Measurements from ENCODE around the gene GIMAP7. TPM values are rescaled to one million over a fixed set of nuclear protein-coding genes. Genes with fewer than 3 reads are reported as not detected.
"Not testable (repeated sequence)": the region's sequence is repeated elsewhere in the genome, so short reads cannot be mapped to it uniquely, and the experiment has no call there.

The GIMAP7 gene
- total and polyA plus RNA-seq, 2 experiments from 2014 or later, result not detected

- H3K9ac ChIP-seq, result no peak overlapping the region
- no peaks in the 10 kb centered on the region for H4K20me1 ChIP-seq (ENCODE audit: insufficient read depth)
- no peaks in the 10 kb centered on the region for H3K79me2 ChIP-seq (ENCODE audit: insufficient read depth)
- no peaks in the 10 kb centered on the region for H3F3A ChIP-seq (ENCODE audit: insufficient read depth)
- H3K9me3 ChIP-seq (ENCODE audit: low read depth), result no peaks in the 10 kb centered on the region
- H3K4me2 ChIP-seq (ENCODE audit: unreplicated experiment), result no peak overlapping the region
- H3K4me1 ChIP-seq (ENCODE audit: insufficient read depth), result no peaks in the 10 kb centered on the region
- H3K9me2 ChIP-seq (ENCODE audit: insufficient read depth), result no peaks in the 10 kb centered on the region
- no peaks in the 10 kb centered on the region for H3K27me3 ChIP-seq (replicated peaks; ENCODE audit: insufficient read depth)
- in situ Hi-C loops (cut with MboI), result no loop called here
- DNase-seq, result no peak
- H3K27ac ChIP-seq, result no peak overlapping the region
- TF ChIP-seq EZH2phosphoT487 (IDR thresholded peaks at IDR 0.05; ENCODE audit: insufficient read depth, low read depth) (no peak), EZH2 (IDR thresholded peaks at IDR 0.05; ENCODE audit: insufficient read depth, poor library complexity, severe bottlenecking) (no peak)
- H2AFZ ChIP-seq, result no peak overlapping the region
- no peaks in the 10 kb centered on the region for H3K36me3 ChIP-seq (ENCODE audit: low read depth)
- H3K4me3 ChIP-seq, result no peak overlapping the region
- 16 to 21% methylated on average over 11 of the region's 11 CpGs for WGBS, 2 experiments (ENCODE audit: low coverage in 1 of 2, low lambda C conversion rate in 2 of 2, missing lambda C conversion rate in 2 of 2)
Observed at GRCh38 chr7:150515248-150516147, 826 bp downstream of the GIMAP7 start.

GRCh38 chr7:150516956-150517745 is 2.5 kb downstream of the GIMAP7 start:
- Histone ChIP-seq H3K9ac (no peak overlapping the region), H3K27ac (no peak overlapping the region), H3K9me2 (ENCODE audit: insufficient read depth) (no peaks in the 10 kb centered on the region), H3K79me2 (ENCODE audit: insufficient read depth) (no peaks in the 10 kb centered on the region), H3K4me2 (ENCODE audit: unreplicated experiment) (no peak overlapping the region), H3K36me3 (ENCODE audit: low read depth) (no peaks in the 10 kb centered on the region), H3K4me1 (ENCODE audit: insufficient read depth) (no peaks in the 10 kb centered on the region), H2AFZ (no peak overlapping the region), H4K20me1 (ENCODE audit: insufficient read depth) (no peaks in the 10 kb centered on the region), H3K9me3 (ENCODE audit: low read depth) (no peaks in the 10 kb centered on the region), H3K27me3 (replicated peaks; ENCODE audit: insufficient read depth) (no peaks in the 10 kb centered on the region), H3F3A (ENCODE audit: insufficient read depth) (no peaks in the 10 kb centered on the region), H3K4me3 (no peak overlapping the region)
- 3 to 5% methylated on average over 1 of the region's 1 CpG for WGBS, 2 experiments (ENCODE audit: low coverage in 1 of 2, low lambda C conversion rate in 2 of 2, missing lambda C conversion rate in 2 of 2)
- TF ChIP-seq EZH2phosphoT487 (IDR thresholded peaks at IDR 0.05; ENCODE audit: insufficient read depth, low read depth) (no peak), EZH2 (IDR thresholded peaks at IDR 0.05; ENCODE audit: insufficient read depth, poor library complexity, severe bottlenecking) (no peak)
- in situ Hi-C loops (cut with MboI), result no loop called here
- no peak for DNase-seq

- in situ Hi-C loops (cut with MboI), result no loop called here
- TF ChIP-seq EZH2phosphoT487 (IDR thresholded peaks at IDR 0.05; ENCODE audit: insufficient read depth, low read depth) (no peak), EZH2 (IDR thresholded peaks at IDR 0.05; ENCODE audit: insufficient read depth, poor library complexity, severe bottlenecking) (no peak)
- no peaks in the 10 kb centered on the region for H4K20me1 ChIP-seq (ENCODE audit: insufficient read depth)
- H3K79me2 ChIP-seq (ENCODE audit: insufficient read depth), result no peaks in the 10 kb centered on the region
- H3F3A ChIP-seq (ENCODE audit: insufficient read depth), result no peaks in the 10 kb centered on the region
- no peaks in the 10 kb centered on the region for H3K36me3 ChIP-seq (ENCODE audit: low read depth)
- 31 to 49% methylated on average over 2 of the region's 2 CpGs for WGBS, 2 experiments (ENCODE audit: low coverage in 1 of 2, low lambda C conversion rate in 2 of 2, missing lambda C conversion rate in 2 of 2)
- no peaks in the 10 kb centered on the region for H3K9me3 ChIP-seq (ENCODE audit: low read depth)
- no peak overlapping the region for H3K4me2 ChIP-seq (ENCODE audit: unreplicated experiment)
- no peak overlapping the region for H3K27ac ChIP-seq
- no peak overlapping the region for H2AFZ ChIP-seq
- H3K4me1 ChIP-seq (ENCODE audit: insufficient read depth), result no peaks in the 10 kb centered on the region
- no peak overlapping the region for H3K4me3 ChIP-seq
- no peaks in the 10 kb centered on the region for H3K27me3 ChIP-seq (replicated peaks; ENCODE audit: insufficient read depth)
- no peak for DNase-seq
- no peak overlapping the region for H3K9ac ChIP-seq
- H3K9me2 ChIP-seq (ENCODE audit: insufficient read depth), result no peaks in the 10 kb centered on the region; the same call in 1 of the 2 replicates
Observed at GRCh38 chr7:150519310-150519709, 4.6 kb downstream of the GIMAP7 start.

- H3K79me2 ChIP-seq (ENCODE audit: insufficient read depth), result no peaks in the 10 kb centered on the region
- H3K4me2 ChIP-seq (ENCODE audit: unreplicated experiment), result no peak overlapping the region
- no peaks in the 10 kb centered on the region for H3K27me3 ChIP-seq (replicated peaks; ENCODE audit: insufficient read depth)
- H3K9me3 ChIP-seq (ENCODE audit: low read depth), result no peaks in the 10 kb centered on the region
- H4K20me1 ChIP-seq (ENCODE audit: insufficient read depth), result no peaks in the 10 kb centered on the region
- no peak overlapping the region for H3K27ac ChIP-seq
- WGBS, 2 experiments (ENCODE audit: low coverage in 1 of 2, low lambda C conversion rate in 2 of 2, missing lambda C conversion rate in 2 of 2), result 11 to 21% methylated on average over 8 of the region's 8 CpGs
- in situ Hi-C loops (cut with MboI), result no loop called here
- H3K9me2 ChIP-seq (ENCODE audit: insufficient read depth), result no peaks in the 10 kb centered on the region; the same call in 1 of the 2 replicates
- no peak overlapping the region for H3K9ac ChIP-seq
- no peaks in the 10 kb centered on the region for H3F3A ChIP-seq (ENCODE audit: insufficient read depth)
- H2AFZ ChIP-seq, result no peak overlapping the region
- DNase-seq, result no peak
- TF ChIP-seq EZH2phosphoT487 (IDR thresholded peaks at IDR 0.05; ENCODE audit: insufficient read depth, low read depth) (no peak), EZH2 (IDR thresholded peaks at IDR 0.05; ENCODE audit: insufficient read depth, poor library complexity, severe bottlenecking) (no peak)
- H3K4me1 ChIP-seq (ENCODE audit: insufficient read depth), result no peaks in the 10 kb centered on the region
- no peaks in the 10 kb centered on the region for H3K36me3 ChIP-seq (ENCODE audit: low read depth)
- H3K4me3 ChIP-seq, result no peak overlapping the region
Observed at GRCh38 chr7:150520145-150520544, 5.5 kb downstream of the GIMAP7 start.

GRCh38 chr7:150522931-150523330 is 8.3 kb downstream of the GIMAP7 start:
- H3K9ac ChIP-seq; DNase-seq; H3K79me2 ChIP-seq (ENCODE audit: insufficient read depth); H3K9me2 ChIP-seq (ENCODE audit: insufficient read depth); H4K20me1 ChIP-seq (ENCODE audit: insufficient read depth); H3K4me1 ChIP-seq (ENCODE audit: insufficient read depth); H3K27me3 ChIP-seq (replicated peaks; ENCODE audit: insufficient read depth); H3K4me2 ChIP-seq (ENCODE audit: unreplicated experiment); H3K4me3 ChIP-seq; H2AFZ ChIP-seq; H3K36me3 ChIP-seq (ENCODE audit: low read depth); H3K27ac ChIP-seq; in situ Hi-C loops (cut with MboI); H3K9me3 ChIP-seq (ENCODE audit: low read depth); H3F3A ChIP-seq (ENCODE audit: insufficient read depth): not testable (repeated sequence)
- WGBS, 2 experiments (ENCODE audit: low coverage in 1 of 2, low lambda C conversion rate in 2 of 2, missing lambda C conversion rate in 2 of 2), result 16 to 20% methylated on average over 6 of the region's 6 CpGs

Data from GM23248 (cell line).